Posterior vena cava (tissue), 2 donors: ENCODE measurements around the gene SPAG5. TPM values are rescaled to one million over a fixed set of nuclear protein-coding genes. Genes with fewer than 3 reads are reported as not detected.

Source experiments
- DNase-seq: peaks from one replicate; pipeline ENCODE4 v3.0.0-alpha.2; 2020; ENCODE audit warnings: low spot score
- intact Hi-C, 2 donors: fragments of 100-400 bp; cut with DNase I; formaldehyde crosslinking; loops; one replicate each; pipeline versions ENCODE4 v1.14.1 to v1.14.2; 2022 to 2023
- total RNA-seq, 2 donors: library from RNA; stranded (reverse); fragmentation: NEBNext Ultra II Directional; extraction: Animal tissue kit (Norgen Biotek cat#: 25700); gene quantifications; one replicate each; pipeline ENCODE4 v1.2.1, GENCODE V29; 2021
- donor health status: DM: yes; HTN: yes; CAD: no.
- donor health status: DM: yes; HTN: yes; CAD: no.

The SPAG5 gene
- total RNA-seq, 2 donors from 2014 or later, result 1.8 to 1.9 TPM

GRCh38 chr17:28530926-28531325 lies 67.9 kb downstream of the SPAG5 start:
- peak; percentile 56 for DNase-seq

GRCh38 chr17:28530250-28530649 lies 68.6 kb downstream of the SPAG5 start:
- DNase-seq, result no peak
- intact Hi-C loops, result no loop called here

More at GRCh38 chr17:28530926-28531325, 67.9 kb downstream of the SPAG5 start:
- intact Hi-C loops, result no loop called here

- intact Hi-C loops, result no loop called here
- DNase-seq, result no peak
Measured at GRCh38 chr17:28529013-28529400, 69.8 kb downstream of the SPAG5 start.

GRCh38 chr17:28528327-28529012 lies 70.4 kb downstream of the SPAG5 start:
- DNase-seq, result no peak
- intact Hi-C loops, result no loop called here

GRCh38 chr17:28527859-28528258 lies 71.0 kb downstream of the SPAG5 start:
- intact Hi-C loops, result no loop called here
- DNase-seq, result no peak

Other genes starting within 250 kb of the SPAG5 start
- 10 to 100 TPM; 53.5 to 54.4 TPM for gene POLDIP2, start 241.5 kb downstream of the SPAG5 start, total RNA-seq
- gene SEBOX, start 233.8 kb downstream of the SPAG5 start, total RNA-seq, result not detected
- 1 to 10 TPM; 1.8 to 5.4 TPM for gene VTN, start 228.7 kb downstream of the SPAG5 start, total RNA-seq
- gene SARM1, start 227.3 kb downstream of the SPAG5 start, total RNA-seq, result 10 to 100 TPM; 15.0 to 16.1 TPM
- 10 to 100 TPM in 1 of 2 donors, 1 to 10 TPM in 1; 6.0 to 10.6 TPM for gene SLC46A1, start 192.8 kb downstream of the SPAG5 start, total RNA-seq
- under 1 TPM in 1 of 2 donors, not detected in 1; 0.14 TPM for gene SLC13A2, start 125.4 kb downstream of the SPAG5 start, total RNA-seq
- not detected for gene FOXN1, start 92.7 kb downstream of the SPAG5 start, total RNA-seq
- gene UNC119, start 46.4 kb downstream of the SPAG5 start, total RNA-seq, result 10 to 100 TPM; 12.9 to 15.6 TPM
- 10 to 100 TPM; 27.6 to 33.8 TPM for gene PIGS, start 27.5 kb downstream of the SPAG5 start, total RNA-seq
- 1 to 10 TPM; 6.9 to 8.4 TPM for gene ALDOC, start 22.1 kb downstream of the SPAG5 start, total RNA-seq
- gene RSKR, start 15.2 kb upstream of the SPAG5 start, total RNA-seq, result 10 to 100 TPM in 1 of 2 donors, 1 to 10 TPM in 1; 4.7 to 10.1 TPM
- 100 to 1,000 TPM; 105 to 120 TPM for gene BLTP2, start 46.1 kb upstream of the SPAG5 start, total RNA-seq
- 10 to 100 TPM; 30.7 to 33.5 TPM for gene SDF2, start 62.9 kb upstream of the SPAG5 start, total RNA-seq
- 10 to 100 TPM; 54.4 to 57.6 TPM for gene SUPT6H, start 63.2 kb upstream of the SPAG5 start, total RNA-seq
- gene PROCA1, start 112.9 kb upstream of the SPAG5 start, total RNA-seq, result 1 to 10 TPM; 1.2 to 2.1 TPM
- 10 to 100 TPM; 75.0 to 90.2 TPM for gene RAB34, start 118.8 kb upstream of the SPAG5 start, total RNA-seq
- gene RPL23A, start 121.0 kb upstream of the SPAG5 start, total RNA-seq, result 100 to 1,000 TPM; 981 to 999 TPM
- 1 to 10 TPM; 2.2 to 3.1 TPM for gene TLCD1, start 127.2 kb upstream of the SPAG5 start, total RNA-seq
- 1 to 10 TPM; 2.3 TPM for gene NEK8, start 129.8 kb upstream of the SPAG5 start, total RNA-seq
- gene TRAF4, start 145.0 kb upstream of the SPAG5 start, total RNA-seq, result 10 to 100 TPM; 10.2 to 10.8 TPM
- 10 to 100 TPM; 13.8 to 19.2 TPM for gene FAM222B, start 243.8 kb upstream of the SPAG5 start, total RNA-seq